Medulla oblongata (tissue), 1 donor: Measurements from ENCODE around the gene RAB27B.

Experiments
- DNase-seq: peaks from one replicate; pipeline ENCODE4 v3.0.0-alpha.2; 2015; ENCODE audit errors: extremely low spot score

The RAB27B gene

GRCh38 chr18:54860941-54861340 lies 32.7 kb downstream of the RAB27B start:
- no peak for DNase-seq

- DNase-seq = no peak
These were observed 38.9 kb downstream of the RAB27B start for GRCh38 chr18:54867131-54867530.

GRCh38 chr18:54871231-54871630 lies 43.0 kb downstream of the RAB27B start:
- no peak for DNase-seq

DNA sequence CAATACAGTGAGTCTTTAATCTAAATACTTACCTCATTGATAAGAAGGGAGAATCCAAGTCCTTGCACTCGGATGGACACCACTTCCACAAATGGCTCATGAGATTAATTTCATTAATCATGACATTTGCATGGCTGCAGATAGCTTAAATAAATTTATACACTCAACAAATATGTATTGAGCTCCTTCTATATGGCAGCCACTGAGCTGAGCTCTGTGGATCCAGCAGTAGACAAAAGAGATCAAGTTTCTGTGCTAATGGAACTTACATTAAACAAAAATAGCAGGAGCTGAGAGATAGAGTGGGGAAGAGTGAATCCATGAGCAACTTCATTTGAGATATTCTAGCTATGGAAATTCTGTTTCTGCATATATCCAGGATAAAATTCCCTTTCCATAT lies 44.4 kb downstream of the RAB27B start:
- no peak for DNase-seq

DNA sequence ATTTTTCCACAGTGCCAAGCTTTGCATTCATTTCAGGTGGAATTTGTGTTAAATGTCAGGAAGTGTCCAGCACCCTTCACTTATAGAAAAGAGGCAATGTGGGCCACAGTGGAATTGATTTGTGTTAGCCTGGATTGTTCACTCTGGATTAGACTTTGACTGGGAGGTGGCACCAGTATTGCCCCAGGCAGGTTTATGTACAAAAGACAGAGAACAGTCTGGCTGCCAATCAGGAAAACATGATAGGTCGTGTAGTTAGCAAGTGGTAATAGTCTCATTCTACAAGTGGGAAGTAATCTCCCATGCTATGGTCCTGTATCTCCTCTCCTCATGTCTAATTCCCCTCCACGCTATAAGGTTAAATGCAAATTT lies 45.6 kb downstream of the RAB27B start:
- no peak for DNase-seq

GRCh38 chr18:54875063-54875462 lies 46.8 kb downstream of the RAB27B start:
- DNase-seq = no peak

GRCh38 chr18:54877076-54877475 lies 48.8 kb downstream of the RAB27B start:
- no peak for DNase-seq

DNA sequence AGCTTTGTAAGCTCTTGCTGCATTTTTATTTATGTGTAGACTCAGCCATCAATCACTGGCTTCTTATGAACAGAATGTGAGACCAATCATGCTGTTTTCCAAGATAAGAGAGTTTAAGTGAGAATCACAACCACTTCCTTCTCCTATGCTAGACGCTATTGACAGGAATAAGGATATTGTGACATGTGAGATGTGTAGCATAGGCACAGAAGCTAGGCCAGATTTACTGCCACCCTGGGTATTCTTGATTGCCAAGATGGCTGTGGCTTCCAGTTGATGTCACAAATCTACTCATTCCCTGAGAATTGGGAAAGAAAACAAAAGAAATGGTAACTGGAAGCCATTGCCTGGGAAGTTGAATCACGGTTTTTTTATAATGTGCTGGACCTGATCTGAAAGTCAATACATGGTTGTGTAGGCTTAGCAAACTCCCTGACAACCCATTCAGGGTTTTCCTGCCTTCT lies 49.9 kb downstream of the RAB27B start:
- no peak for DNase-seq

GRCh38 chr18:54878659-54879358 lies 50.5 kb downstream of the RAB27B start:
- no peak for DNase-seq

- DNase-seq = no peak
These were observed 51.4 kb downstream of the RAB27B start for GRCh38 chr18:54879691-54880090.

DNA sequence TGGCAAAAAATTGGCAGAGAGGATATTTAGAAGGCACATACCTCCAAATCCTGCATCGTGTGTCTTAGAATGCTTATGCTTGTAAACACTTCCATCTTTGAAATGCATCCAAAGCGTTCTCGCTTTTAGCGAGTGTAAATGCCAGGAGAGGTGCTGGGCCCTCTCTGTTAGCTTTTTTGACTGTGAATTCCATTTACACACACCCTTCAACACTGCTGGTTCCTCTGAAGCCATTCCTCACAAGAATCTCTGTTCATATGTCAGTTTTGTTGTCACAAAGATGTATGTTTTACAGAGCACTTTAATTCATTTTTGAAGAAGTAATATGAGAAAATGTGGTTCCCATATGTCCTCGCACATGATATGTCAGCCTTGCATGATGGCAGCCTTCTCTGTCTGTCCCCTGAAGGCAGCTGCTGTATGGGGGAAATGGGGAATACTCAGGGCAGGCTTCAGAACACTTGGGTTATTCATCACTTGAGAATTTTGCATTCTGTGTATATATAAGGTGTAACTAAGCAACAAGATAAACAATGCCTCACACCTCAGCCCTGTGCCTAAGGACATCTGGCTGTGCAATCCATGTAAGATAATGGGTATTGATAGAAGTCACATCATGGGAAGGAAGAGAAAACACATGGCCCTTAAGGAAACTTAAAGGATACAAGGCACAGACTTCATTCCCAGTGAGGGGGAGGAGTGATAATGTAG lies 52.3 kb downstream of the RAB27B start:
- DNase-seq = no peak

DNA sequence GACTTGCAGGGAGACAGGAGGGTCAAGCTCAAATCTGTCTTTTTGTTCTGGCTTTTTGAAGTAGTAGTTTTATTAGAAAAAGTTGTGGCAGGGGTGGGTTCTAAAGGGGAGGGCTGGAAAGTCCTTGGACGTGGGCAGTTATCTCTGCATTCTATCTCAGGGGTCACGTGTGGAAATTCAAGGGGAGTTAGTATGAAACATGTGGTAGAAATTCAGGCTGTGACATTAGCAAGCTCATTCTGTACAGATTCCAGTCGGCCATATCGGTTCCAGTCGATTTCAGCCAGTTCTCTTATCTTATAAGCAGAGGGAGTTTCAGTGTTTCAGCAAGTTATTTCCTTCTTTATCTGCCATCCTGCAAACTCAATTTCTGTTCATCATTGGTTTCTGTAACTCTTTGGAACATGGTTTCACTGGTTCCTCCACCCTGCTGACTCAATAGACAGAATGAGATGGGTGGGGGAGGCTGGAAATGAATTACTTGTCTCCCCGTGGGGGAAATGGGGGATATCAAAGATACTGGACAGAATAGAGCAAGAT lies 53.0 kb downstream of the RAB27B start:
- DNase-seq = no peak

- no peak for DNase-seq
These were observed 54.0 kb downstream of the RAB27B start for GRCh38 chr18:54882318-54882717.

DNA sequence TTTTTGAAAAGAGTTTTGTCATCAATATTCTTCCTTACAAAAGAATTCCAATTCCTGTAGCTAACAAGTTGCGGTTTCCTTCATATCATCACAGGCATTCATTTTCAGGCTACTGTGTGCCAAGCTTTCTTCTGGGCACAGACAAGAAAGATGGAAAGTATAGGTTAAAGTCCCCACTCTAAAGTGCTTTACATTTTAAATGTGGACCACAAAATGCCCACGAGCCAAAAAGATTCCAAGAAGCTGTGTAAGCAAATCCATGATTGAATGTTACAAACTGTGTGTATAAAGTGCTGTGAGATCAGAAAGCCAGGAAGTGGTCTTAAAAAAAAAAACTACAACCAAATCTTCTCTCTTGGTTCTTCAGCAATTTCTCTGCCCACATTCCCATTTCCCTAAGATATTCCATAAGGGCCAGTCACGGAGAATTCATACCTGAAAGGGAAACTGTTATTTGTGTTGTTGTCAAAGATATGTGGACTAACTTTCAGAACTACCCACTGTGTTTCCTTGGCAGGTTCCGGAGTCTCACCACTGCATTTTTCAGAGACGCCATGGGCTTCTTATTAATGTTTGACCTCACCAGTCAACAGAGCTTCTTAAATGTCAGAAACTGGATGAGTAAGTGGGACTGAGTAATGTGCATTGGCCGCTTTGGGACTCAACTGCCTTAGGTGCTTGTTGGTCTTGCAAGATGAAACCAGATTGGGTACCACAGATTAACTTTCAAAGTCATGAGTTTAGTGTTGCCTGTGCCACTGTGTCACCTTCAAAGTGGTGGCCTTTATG lies 55.7 kb downstream of the RAB27B start:
- DNase-seq = no peak

- DNase-seq = no peak
These were observed 60.1 kb downstream of the RAB27B start for GRCh38 chr18:54888378-54888777.

GRCh38 chr18:54888933-54889332 lies 60.7 kb downstream of the RAB27B start:
- no peak for DNase-seq

GRCh38 chr18:54899500-54899899 lies 71.2 kb downstream of the RAB27B start:
- no peak for DNase-seq

GRCh38 chr18:54900290-54900689 lies 72.0 kb downstream of the RAB27B start:
- no peak for DNase-seq

- no peak for DNase-seq
These were observed 76.3 kb downstream of the RAB27B start for GRCh38 chr18:54904581-54904980.

- DNase-seq = no peak
These were observed 77.4 kb downstream of the RAB27B start for GRCh38 chr18:54905629-54906028.

DNA sequence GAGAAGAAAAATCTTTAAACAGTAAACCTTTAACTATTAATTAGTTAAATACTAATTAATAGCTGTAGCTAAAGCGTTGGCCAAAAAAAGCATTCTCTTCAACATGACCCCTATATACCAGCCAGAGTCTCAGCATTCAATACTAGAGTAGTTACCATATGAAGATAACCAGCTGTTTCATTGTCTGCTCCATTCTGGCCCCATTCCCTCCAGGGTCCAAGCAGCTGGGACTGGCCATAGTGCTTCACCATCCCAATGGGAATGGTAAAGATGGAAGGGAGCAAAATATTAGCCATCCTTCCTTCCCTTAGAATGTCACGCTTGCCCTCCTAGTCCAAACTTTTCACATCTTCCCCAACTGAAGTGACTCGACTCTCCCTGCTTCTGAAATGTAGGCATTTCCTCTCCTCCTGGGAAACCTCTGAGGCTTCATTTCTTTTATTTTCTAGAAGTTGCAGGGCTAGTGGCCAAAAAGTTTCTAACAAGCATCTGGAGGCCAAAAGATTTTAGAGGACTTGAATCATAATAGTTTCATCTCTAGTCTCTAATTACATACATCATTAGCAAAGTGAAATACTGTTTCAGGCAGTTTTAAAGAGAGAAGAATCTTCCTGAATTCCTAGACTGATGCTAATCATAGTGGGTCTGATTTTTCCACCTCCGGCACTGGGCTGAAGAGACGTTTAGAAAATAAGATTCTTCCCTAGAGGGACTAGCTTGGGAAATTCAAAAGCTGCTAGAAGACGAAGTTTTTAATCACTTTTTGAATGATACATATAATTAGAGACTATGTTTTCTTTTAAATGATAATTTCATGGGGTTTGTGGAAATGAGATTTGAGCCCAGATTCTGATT lies 78.3 kb downstream of the RAB27B start:
- DNase-seq = no peak
